GM21529 (cell line): ENCODE measurements around the gene HSPA4.
"Not testable (repeated sequence)": the region's sequence is repeated elsewhere in the genome, so short reads cannot be mapped to it uniquely, and the experiment has no call there.

Source experiments
- ATAC-seq: cut with Tn5 transposase; IDR thresholded peaks from one replicate; pipeline ENCODE4 v1.9.1; 2021; ENCODE audit not compliant: unreplicated experiment

Gene HSPA4

DNA sequence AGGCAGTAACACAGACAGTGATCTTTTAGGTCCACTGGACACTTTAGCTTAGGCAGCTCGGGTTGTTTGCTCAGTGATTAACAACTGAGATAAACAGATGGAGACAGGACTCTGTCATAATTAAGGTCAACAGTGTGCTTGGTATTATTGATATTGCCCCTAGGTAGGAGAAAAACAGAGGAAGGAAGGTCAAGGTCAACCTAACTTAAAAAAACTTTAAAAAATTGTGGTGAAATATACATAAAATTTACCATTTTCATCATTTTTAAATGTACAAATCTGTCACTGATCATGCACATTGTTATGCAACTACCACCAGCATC is 2.1 kb upstream of the HSPA4 start:
- no peak for ATAC-seq

DNA sequence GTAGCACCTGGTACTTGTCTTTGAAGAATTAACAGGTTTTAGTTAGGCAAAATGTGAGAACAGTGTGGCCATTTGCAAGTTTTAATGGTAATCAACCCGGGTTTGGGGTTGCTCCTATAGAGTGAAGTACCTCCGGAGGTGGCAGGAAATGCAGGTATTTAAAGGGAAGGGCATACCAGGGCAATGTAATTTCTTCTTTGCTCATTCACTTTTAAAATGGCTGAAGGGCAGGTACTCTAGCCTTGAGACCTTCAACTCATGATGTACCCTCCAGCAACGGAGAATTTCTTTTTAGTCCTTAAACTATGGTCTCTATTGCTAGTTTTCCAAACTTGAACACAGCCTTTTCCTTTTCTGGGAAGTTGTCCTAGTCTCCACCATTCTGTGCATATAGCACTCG is 1.3 kb upstream of the HSPA4 start:
- no peak for ATAC-seq

DNA sequence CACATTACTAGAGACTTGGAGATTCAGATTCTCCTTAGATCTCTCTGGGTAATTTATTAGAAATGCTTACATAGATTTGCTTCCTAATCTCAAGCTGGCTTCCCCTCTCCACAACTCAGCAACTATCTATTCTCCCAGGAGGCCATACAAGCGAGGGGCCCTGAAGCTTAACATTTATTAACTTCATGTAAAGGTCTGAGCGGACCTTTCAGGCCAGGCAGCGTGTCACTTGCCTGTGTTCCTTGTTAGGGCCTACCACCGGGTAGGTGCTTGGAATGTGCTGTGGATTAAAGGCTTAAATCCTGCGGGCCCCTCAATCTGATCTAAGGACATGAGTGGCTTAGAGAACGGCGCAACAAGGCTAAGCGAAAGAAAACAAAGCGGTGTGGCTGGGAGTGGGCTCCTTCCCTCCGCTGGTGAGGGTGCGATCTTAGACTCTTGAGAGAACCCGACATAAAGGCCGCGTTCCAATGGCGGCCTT is 712 bp upstream of the HSPA4 start:
- ATAC-seq = peak; percentile 15

DNA sequence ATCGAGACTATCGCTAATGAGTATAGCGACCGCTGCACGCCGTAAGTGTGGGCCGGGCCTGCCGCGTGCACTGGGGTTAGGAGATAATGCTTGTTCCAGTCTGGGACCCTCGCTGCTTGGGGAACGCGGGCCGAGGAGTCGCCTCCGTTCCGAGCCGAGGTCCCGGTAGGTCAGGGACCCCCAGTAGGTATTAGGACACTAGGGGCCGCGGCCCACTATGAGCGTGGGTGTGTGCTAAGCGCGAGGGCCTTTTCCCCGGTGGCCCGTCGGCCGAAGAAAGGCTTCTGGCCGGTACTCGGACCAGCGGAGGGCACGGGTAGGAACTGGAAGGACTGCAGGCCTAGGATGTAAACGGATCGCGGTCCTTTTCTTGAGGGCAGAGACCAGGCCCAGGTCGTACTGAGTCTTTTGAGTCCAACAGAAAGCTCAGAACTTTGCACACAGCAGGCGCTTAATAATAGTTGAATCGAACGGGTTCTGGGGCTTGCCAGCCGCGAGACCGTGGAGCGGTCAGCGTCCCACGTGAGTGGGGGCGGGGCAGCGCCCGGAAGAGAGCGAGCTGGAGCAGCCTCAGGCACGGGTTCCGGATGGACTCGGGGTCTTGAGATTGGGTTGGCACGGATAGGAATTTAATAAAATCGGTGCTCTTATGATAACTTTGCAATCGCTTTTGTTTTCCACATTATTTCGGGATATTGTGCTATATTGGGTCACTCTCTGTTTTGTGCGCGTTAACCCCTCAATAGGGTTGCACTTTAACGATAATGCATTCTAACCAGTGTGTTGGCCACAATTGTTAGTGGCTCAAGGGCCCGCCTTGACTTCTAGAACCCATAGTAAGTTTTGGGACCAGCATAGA is 733 bp downstream of the HSPA4 start:
- ATAC-seq = peak; percentile 41

DNA sequence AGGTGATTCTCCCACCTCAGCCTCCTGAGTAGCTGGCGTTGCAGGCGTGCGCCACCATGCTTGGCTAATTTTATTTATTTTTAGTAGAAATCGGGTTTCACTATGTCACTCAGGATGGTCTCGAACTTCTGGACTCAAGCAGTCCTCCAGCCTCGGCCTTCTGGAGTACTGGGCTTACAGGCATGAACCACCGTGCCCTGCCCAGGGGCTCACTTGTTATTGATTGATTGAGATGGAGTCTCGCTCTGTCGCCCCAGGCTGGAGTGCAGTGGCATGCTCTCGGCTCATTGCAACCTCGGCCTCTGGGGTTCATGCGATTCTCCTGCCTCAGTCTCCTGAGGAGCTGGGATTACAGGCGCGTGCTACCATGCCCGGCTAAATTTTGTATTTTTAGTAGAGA is 1.6 kb downstream of the HSPA4 start:
- ATAC-seq = no peak

DNA sequence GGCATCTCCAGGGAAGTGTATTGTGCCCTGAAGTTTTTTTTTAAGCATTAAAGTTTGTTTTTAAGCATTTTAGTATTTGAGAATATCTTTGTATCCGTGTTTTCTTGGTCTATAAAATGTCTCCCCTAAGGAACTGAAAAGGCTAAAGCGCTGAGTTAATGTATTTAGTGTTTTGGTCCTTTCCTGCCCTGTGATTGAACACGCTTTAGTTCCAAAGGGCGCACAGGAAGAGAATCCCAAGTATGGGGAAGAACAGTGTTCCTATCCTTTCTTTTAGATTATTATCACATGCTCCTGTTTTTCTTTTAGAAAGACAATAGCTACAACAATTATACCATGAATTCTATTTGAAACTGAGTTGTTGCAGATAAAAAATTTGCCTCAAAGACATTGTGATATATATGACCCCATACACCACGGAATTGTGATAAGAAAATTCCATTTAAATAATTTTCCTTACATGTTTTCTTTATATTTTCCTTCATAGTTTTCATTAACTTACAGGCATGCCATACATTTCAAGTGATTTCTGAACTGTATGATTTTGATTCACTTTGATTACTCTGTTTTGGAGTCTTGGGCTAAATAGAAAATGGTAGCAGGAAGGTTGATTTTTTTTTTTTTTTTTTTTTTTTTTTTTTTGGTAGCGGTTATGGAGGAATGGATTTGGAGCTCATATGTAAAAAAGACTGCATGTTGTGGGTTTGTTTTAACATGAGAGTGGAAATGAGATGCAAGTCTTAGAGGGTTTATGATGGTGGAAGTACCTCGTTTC is 3.1 kb downstream of the HSPA4 start:
- no peak for ATAC-seq

DNA sequence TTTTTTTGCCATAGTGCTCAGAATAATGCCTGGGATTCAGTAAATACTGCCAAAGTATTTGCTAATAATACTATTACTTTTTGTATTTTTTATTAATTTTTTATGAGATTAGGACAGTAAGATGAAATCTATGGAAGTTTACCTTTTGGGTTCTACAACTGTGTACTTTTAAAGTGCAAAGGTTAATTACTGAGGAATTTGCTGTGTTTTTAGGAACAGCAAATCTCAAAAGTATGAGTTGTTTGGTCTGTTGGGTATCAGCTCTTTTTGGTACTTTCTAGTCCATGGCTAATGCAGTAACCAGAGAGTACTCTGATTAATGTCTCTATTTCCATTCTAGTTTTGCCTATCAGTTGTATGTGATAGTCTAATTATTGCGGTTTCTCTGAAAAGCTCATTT is 5.1 kb downstream of the HSPA4 start:
- no peak for ATAC-seq

DNA sequence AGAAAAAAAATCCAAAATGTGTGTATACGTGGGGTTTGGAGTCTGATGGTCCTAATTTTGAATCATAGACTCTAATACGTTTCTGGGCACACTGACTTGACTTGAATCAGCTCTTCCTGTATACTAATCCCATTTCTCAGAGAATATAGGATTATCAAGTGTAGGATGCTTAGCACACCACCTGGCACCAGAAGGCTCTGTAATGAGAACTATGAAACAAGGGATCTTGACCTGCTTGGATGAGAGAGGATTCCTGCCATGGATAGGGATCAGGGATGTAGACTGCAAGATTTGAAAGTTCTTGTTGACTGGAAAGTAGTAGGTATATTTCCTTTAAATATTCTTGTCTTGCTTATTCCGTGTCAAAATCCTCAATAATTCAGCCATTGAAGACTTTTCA is 7.8 kb downstream of the HSPA4 start:
- ATAC-seq = no peak

DNA sequence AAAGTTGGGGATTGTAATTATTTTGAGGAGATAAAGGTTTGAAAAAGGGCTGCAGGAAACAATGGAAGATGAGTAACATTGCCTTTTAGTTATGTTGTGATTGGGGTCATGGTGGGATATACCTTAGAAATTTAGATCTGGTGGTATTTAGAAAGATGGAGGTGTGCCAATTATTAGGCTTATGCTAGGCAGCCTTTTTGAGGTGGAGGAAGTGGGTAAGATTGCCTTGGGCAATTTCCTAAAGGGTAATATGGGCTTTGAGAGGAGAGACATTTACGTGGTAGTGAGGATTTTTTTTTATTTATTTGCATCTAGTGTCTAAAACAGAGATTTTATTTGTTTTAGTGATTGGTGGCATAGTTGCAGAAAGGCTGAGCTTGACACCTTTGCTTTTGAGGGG is 10.5 kb downstream of the HSPA4 start:
- no peak for ATAC-seq

DNA sequence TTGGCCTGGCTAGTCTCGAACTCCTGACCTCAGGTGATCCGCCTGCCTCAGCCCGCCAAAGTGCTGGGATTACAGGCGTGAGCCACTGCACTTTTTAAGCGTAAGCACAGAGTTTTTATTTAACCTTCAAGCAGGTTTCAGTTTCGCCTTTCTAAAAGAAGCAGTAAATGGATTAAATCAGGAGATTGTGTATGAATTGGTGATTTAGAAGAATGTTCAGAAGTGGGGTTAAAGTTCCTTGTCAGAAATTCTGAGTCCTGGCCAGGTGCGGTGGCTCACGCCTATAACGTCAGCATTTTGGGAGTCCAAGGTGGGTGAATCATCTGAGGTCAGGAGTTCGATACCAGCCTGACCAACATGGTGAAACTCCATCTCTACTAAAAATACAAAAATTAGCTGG is 12.2 kb downstream of the HSPA4 start:
- no peak for ATAC-seq

DNA sequence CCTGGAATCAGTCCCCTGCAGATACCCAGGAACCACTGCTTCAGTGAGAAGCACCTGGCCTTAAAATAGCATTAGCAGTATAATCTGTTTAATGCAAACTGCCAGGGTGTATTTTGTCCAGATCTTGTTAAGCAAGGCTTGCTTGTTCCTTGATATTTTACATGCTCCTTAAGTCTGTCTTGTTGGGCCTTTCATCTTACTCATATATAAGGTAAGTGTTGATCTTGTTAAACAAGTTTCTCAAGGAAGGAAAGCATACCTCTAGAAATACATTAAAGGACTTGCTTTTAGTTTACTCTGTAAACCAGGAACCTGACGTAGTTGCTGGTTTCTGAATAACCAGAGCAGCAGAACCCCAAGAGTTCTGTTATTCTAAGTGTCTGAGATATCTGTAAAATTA is 13.7 kb downstream of the HSPA4 start:
- no peak for ATAC-seq

DNA sequence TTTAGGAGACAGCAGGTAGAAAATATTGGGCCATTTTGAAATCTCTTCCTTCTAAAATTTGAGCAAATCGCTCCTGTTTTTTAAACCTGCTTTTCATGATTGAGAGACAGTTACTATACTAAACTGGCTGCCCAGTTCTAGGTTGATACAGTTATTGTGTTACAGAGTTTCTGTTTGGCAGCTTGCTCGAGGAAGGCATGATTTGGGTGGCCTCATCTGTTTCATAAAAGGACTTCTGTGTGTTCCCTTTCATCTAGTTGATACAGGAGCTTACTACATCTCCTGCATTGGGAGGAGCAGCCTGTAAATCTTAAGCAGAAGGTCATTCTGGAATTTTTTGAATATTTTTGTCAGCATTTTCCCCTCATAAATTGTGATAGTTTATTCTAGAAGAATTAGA is 14.2 kb downstream of the HSPA4 start:
- ATAC-seq = no peak

DNA sequence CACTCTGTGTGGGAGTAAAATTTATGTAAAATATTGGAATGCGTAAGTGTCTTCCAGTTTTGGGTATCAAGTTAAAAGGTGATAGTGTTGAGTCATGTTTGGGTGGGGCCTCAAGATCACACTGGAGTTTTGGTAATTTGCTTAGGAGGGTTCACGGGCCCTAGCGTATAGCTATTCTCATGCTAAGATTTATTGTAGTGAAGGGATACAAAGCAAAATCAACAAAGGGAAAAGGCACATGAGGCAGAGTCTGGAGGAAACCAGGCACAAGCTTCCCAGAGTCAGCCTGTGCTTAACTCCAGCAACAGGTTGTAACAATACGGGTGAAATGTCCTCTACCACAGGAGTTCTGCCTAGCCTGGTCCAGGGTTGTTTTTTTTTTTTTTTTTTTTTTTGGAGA is 20.2 kb downstream of the HSPA4 start:
- ATAC-seq = no peak

DNA sequence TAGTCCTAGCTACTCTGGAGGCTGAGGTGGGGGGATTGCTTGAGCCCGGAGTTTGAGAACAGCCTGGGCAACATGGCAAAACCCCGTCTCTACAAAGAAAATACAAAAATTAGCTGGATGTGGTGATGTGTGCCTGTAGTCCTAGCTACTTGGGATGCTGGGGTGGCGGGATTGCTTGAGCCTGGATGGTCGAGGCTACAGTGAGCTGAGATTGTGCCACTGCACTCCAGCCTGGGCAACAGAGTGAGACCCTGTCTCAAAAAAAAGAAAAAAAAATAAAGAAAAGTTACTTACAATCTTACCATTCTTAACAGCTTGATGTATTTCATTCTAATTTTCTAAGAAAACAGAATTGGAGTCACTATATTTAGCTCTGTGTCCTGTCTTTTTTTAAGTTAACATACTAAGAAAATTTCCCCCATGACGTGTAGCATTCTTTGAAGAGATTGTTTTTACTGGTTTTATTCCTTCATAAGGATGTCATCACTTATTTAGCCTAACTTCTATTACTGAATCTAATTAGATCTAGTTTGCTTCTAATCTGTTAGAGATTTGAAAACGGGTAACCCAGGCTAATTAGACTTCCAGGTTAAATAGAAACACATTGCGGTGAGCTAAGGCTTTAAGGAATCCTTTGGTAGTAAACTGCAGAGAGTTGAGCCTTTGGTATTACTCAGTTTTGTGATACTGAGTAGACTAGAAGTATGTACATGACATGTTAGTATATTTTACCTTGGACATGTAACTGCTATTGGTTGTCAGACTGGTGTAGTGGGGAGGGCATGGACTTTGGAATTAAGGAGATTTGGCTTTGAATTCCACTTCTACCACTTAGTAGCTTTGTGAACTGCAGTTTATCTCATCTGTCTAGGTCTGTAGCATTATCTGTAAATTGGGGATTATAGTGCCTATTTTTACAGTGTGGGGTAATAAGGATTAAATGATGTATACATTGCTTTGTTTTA is 24.0 kb downstream of the HSPA4 start:
- no peak for ATAC-seq

DNA sequence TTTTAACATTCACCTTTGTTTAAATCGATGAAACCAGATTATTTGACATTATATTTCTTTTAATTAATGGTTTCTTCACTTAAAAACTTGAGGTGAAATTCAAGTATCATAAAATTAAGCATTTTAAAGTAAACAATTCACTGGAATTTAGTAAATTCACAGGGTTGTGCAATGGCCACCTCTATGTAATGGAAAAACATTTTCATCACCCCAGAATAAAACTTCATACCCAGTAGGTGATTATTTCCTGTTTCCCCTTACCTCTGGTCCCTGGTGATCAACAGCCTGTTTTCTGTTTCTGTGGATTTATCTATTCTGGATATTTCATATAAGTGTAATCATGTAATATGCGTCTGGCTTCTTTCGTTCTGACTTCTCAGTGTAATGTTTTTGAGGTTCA is 27.2 kb downstream of the HSPA4 start:
- ATAC-seq = no peak

DNA sequence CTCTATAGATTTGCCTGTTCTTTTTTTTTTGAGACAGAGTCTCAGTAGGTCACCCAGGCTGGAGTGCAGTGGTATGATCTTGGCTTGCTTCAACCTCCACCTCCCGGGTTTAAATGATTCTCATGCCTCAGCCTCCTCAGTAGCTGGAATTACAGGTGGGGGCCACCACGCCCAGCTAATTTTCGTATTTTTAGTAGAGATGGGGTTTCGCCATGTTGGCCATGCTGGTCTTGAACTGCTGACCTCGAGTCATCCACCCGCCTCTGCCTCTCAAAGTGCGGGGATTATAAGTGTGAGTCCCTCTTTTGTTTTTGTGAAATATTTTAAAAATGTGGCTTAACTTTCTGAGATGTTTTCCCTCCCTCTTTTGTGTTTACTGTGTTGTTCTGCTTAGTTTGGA is 29.2 kb downstream of the HSPA4 start:
- ATAC-seq = no peak

DNA sequence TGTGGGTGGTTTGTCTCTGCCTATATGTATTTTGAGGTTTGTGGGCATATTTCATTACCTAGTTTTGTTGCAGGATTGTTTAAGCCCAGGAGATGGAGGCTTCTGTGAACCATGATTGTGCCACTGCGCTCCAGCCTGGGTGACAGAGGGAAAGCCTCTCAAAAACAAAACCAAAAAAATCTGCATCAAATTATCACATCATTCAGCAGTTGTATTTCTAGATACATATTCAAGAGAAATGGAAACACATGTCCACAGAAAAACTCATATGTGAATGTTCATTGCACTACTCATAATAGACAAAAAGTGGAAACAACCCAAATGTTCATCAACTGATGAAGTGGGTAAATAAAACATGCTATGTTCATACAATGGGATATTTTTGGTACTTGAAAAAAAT is 29.9 kb downstream of the HSPA4 start:
- no peak for ATAC-seq

DNA sequence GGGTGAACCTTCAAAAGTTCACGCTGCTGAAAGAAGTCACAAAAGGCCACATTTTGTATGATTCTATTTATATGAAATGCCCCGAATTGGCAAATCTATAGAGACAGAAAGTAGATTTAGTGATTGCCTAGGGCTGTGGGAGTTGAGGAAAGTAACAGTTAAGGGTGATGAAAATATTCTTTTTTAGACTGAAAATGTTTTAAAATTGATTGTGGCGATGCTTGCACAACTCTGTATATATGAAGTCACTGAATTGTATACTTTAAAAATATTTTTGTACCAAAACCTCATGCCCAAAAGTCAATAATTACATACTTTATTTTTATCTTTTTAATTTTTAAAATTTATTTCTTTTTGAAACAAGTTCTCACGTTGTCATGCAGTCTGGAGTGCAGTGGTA is 30.3 kb downstream of the HSPA4 start:
- ATAC-seq = no peak

DNA sequence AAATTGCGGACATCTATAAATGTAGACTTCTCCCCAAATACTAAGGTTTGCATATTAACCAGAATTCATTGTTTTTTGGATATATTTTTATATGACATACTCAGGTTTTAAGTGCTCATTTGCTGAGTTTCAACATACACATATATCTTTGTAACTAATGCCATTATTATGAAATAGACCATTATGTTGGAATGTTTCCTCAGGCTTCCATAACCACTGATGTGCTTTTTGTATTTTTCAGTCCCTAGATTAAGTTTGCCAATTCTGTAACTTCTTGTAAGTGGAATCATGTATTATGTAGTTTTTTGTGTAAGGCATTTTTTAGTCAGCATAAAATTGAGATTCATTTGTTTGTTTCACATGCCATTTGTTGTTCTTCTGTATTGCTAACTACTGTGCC is 32.1 kb downstream of the HSPA4 start:
- ATAC-seq = no peak

DNA sequence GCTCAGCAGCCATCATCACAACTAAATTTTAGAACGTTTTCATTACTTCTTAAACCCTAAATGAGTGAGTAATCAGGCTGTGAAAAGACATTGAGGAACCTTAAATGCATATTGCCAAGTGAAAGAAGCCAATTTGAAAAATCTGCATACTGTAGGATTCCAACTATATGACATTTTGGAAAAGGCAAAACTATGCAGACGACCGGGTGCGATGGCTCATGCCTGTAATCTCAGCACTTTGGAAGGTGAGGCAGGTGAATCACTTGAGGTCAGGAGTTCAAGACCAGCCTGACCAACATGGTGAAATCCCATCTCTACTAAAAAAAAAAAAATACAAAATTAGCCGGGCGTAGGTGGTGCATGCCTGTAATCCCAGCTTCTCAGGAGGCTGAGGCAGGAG is 33.4 kb downstream of the HSPA4 start:
- ATAC-seq = not testable (repeated sequence)

DNA sequence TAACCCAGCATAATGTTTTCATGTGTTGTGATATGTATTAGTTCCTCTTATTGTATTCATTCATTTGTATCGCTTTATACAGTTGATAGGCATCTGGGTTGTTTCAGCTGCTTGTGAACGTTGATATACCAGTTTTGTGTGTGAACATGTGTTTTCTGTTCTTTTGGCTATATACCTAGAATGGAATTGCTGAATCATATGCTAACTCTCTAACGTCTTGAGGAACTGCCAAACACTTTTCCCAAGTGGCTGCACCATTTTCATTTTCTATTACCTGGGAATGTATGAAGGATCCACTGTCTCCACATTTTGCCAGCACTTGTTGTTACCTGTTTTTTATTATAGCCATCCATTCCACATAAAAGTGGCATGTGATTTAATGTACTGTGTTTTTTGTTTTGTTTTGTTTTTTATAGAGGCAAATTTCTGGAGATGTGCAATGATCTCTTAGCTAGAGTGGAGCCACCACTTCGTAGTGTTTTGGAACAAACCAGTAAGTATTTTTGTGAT is 34.6 kb downstream of the HSPA4 start:
- no peak for ATAC-seq
